ENCODE measurements around the gene STAC3.

The STAC3 gene

GRCh38 chr12:57215668-57216013 is 35.3 kb downstream of the STAC3 start:
- no peak overlapping the region for H3K4me3 ChIP-seq (ENCODE audit: low read depth, low read length)
- no peak for TF ChIP-seq CTCF (conservative IDR thresholded peaks at IDR 0.05; ENCODE audit: low read depth, low read length)
- DNase-seq (ENCODE audit: low read depth) = peak; percentile 37

GRCh38 chr12:57215065-57215464 is 35.9 kb downstream of the STAC3 start:
- TF ChIP-seq CTCF (conservative IDR thresholded peaks at IDR 0.05; ENCODE audit: low read depth, low read length) = no peak
- no peak for DNase-seq (ENCODE audit: low read depth)

GRCh38 chr12:57214398-57214781 is 36.6 kb downstream of the STAC3 start:
- H3K4me3 ChIP-seq (ENCODE audit: low read depth, low read length) = no peak overlapping the region
- DNase-seq (ENCODE audit: low read depth) = peak; percentile 66
- TF ChIP-seq CTCF (conservative IDR thresholded peaks at IDR 0.05; ENCODE audit: low read depth, low read length) = peak; percentile 81

More at GRCh38 chr12:57215065-57215464, 35.9 kb downstream of the STAC3 start:
- no peak overlapping the region for H3K4me3 ChIP-seq (ENCODE audit: low read depth, low read length)

- no peak for DNase-seq (ENCODE audit: low read depth)
- H3K4me3 ChIP-seq (ENCODE audit: low read depth, low read length) = no peak overlapping the region
- no peak for TF ChIP-seq CTCF (conservative IDR thresholded peaks at IDR 0.05; ENCODE audit: low read depth, low read length)
Measured at GRCh38 chr12:57213763-57214397, 37.1 kb downstream of the STAC3 start.

- H3K4me3 ChIP-seq (ENCODE audit: low read depth, low read length) = no peak overlapping the region
- TF ChIP-seq CTCF (conservative IDR thresholded peaks at IDR 0.05; ENCODE audit: low read depth, low read length) = peak; percentile 92
- DNase-seq (ENCODE audit: low read depth) = peak; percentile 88
Measured at GRCh38 chr12:57213058-57213715, 37.8 kb downstream of the STAC3 start.

- no peak for TF ChIP-seq CTCF (conservative IDR thresholded peaks at IDR 0.05; ENCODE audit: low read depth, low read length)
- H3K4me3 ChIP-seq (ENCODE audit: low read depth, low read length) = no peak overlapping the region
Measured at GRCh38 chr12:57212701-57213057, 38.3 kb downstream of the STAC3 start.

More at GRCh38 chr12:57212701-57213057, 38.3 kb downstream of the STAC3 start:
- no peak for DNase-seq (ENCODE audit: low read depth)

Data from choroid plexus epithelial cell (primary cell).